CD1c-positive myeloid dendritic cell (primary cell): ENCODE results near the gene DCUN1D3.
"Not testable (repeated sequence)": the region's sequence is repeated elsewhere in the genome, so short reads cannot be mapped to it uniquely, and the experiment has no call there.

Experiments
- DNase-seq: peaks from one replicate; pipeline ENCODE4 v3.0.0-alpha.2; 2016; ENCODE audit errors: extremely low spot score

Gene DCUN1D3

GRCh38 chr16:20864376-20864775 lies 35.8 kb downstream of the DCUN1D3 start:
- not testable (repeated sequence) for DNase-seq

GRCh38 chr16:20862162-20862960 lies 37.8 kb downstream of the DCUN1D3 start:
- no peak for DNase-seq

DNA sequence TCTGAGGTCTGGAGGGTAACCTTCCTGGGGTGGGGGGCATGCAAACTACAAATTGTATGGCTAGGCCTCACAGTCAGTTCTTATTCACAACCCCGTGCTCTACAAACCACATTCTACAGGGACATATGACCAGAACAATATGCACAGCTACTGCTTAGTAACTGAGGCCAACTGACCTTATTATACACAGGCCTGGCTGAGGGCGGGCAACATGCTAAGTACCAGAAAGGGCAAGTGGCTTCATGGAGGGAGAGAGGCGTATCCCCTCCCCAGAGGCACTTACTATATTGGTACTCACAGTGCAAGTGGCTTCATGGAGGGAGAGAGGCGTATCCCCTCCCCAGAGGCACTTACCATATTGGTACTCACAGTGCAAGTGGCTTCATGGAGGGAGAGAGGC lies 39.2 kb downstream of the DCUN1D3 start:
- not testable (repeated sequence) for DNase-seq

- DNase-seq, result no peak
Observed at GRCh38 chr16:20860361-20860760, 39.8 kb downstream of the DCUN1D3 start.

GRCh38 chr16:20859699-20860098 lies 40.5 kb downstream of the DCUN1D3 start:
- no peak for DNase-seq

DNA sequence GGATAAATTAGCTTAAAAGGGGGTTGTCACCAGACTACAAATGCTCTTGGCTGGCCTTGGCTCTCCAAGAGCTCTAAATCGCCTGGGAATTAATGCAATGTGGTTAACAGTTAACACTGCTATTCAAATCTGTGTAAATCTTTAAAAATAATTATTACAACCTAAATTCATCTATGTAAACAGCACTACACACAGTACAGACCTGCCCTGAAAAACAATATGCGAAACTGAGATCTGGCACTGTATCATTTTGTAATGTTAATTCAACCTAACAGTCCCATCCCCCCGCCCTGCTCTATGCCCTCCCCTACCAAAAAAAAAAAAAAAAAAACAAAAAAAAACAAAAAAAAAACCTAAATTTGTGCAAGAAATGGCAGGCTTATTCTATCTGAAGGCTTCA lies 40.9 kb downstream of the DCUN1D3 start:
- no peak for DNase-seq

GRCh38 chr16:20857281-20857680 lies 42.9 kb downstream of the DCUN1D3 start:
- DNase-seq, result no peak

GRCh38 chr16:20854963-20855362 lies 45.2 kb downstream of the DCUN1D3 start:
- no peak for DNase-seq

DNA sequence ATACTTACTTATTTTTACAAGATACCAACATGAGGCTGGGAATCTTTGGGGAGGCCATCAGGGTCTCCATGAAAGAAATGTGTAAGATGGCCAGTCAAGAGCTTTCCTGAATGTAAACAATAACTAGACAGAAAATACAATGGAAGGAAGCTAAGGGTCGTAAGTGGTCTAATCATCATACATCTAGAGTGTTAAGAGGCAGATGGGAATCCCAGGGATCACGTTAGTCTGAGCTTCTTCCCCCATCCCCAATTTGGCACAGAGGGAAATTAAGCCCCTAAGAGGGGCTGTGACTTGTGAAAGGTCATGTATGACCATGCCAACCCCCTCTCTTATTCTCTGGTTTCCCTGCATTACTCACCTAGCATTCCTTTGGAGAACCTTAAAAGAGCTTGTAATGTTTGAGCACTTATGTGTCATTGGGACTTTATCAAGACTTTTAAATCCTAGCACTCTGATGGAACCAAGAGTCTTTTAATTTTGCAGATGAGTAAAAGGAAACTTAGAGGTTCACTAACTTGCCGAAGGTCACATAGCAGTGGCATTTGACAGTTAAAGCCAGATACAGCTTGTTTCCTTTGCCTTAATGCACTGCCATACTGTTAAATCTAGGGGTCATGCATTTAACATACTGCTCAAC lies 46.1 kb downstream of the DCUN1D3 start:
- DNase-seq, result no peak

- no peak for DNase-seq
Observed at GRCh38 chr16:20853143-20853542, 47.0 kb downstream of the DCUN1D3 start.

GRCh38 chr16:20851601-20852000 lies 48.6 kb downstream of the DCUN1D3 start:
- no peak for DNase-seq

GRCh38 chr16:20850981-20851380 lies 49.2 kb downstream of the DCUN1D3 start:
- no peak for DNase-seq

DNA sequence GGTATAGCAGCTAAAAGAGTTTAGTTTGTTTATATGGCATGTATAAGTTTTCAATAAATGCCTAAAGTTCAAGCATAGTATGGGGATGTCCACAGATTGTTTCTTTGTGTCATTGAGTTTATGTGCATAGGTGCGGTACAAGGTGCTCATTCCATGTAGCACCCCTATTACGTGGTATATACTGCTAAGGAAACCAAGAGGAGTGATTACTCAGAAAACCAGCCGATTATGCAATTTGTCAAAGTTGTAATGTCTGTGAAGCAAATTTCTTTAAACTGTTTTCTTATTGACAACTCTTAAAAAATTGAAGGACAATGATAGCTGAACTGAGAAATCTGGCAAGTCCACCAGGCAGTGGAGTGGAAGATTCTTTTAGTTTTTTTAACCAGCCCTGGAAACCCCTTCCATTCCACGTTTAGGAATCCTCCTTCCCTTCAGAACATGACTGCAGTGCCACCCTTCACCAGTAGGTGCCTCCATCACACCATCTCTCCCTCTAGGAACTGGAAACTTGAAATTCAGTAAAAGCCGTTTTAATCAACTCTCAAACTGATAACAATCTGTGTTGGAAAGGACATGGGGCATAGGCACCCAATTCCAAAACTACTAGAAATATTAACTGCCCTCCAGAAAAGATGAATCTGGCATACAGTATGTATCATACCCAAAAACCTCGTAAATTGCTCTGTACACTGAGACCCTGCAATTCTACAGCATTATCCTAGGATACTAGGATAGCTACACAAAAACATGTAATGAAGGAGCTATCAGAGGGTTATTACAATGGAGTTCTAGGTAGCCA lies 50.4 kb downstream of the DCUN1D3 start:
- DNase-seq, result peak; percentile 72

DNA sequence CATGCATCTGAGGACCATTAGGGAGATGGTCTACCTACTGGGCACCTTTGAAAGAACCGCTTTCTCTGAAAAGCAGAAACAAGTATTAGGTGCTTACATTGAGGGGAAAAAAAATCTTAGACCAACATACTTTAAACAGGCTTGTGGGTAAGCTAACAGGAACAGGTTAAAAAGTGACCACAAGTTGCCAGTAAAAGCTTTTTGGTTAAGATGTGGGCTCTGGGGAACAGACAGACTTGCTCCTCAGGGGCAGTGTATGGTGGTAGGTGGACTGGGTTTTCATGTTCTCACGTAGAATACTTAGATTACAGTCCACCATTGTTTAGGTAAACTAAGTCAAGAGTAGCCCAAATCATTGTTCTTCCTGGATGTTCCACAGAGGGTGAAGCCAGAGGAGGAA lies 52.6 kb downstream of the DCUN1D3 start:
- no peak for DNase-seq

DNA sequence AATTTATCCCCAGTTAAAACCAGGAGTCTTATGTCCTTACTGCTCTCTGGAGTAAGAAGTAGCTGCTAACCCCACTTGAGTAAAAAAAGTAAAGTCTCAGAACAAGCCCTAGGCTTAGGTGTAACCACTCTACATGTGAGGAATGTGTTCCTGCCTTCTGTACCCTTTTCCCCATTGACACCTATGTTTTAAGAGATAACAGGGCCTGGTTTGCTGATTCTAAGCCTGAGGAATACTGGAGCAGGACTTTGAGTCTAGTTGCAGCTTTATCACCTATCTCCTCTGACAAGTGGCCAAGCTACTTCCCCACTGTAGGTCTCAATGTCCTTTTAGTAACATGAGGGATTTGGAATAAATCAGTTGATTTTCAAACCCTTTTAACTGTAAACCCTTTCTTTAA lies 53.6 kb downstream of the DCUN1D3 start:
- DNase-seq, result no peak

GRCh38 chr16:20846030-20846429 lies 54.1 kb downstream of the DCUN1D3 start:
- DNase-seq, result no peak

DNA sequence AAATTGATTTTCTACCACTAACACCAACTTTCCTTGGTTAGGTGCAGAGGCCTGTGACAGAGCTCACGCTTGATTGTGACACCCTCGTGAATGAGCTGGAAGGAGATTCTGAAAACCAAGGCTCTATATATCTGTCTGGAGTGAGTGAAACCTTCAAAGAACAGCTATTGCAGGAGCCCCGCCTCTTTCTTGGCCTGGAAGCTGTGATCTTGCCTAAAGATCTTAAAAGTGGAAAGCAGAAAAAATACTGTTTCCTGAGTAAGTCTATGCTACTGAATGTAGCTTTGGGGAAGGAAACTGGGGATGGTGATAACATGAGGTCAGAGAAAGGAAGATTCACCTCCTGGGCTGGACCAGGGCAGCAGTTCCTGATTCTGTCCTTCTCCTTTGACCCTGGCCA lies 55.6 kb downstream of the DCUN1D3 start:
- no peak for DNase-seq

GRCh38 chr16:20844054-20844453 lies 56.1 kb downstream of the DCUN1D3 start:
- DNase-seq, result no peak

- no peak for DNase-seq
Observed at GRCh38 chr16:20839504-20839903, 60.7 kb downstream of the DCUN1D3 start.

- peak; percentile 52 for DNase-seq
Observed at GRCh38 chr16:20838240-20838639, 61.9 kb downstream of the DCUN1D3 start.

GRCh38 chr16:20833086-20833485 lies 67.1 kb downstream of the DCUN1D3 start:
- DNase-seq, result no peak

DNA sequence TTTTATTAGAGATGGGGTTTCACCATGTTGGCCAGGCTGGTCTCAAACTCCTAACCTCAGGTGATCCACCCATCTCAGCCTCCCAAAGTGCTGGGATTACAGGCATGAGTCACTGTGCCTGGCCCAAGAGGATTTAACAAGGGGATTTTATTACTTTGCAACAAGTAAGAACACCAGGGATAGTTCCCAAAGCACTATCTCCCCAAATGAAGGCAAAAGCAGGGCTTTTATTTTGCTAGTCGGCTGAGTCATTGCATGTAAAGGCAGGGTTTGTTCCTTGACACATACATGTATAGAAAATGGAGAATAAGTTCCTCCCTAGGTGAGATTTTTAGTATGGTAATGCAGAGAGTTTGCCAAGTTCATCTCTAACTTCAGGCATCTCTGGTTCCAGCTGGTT lies 69.8 kb downstream of the DCUN1D3 start:
- DNase-seq, result no peak

DNA sequence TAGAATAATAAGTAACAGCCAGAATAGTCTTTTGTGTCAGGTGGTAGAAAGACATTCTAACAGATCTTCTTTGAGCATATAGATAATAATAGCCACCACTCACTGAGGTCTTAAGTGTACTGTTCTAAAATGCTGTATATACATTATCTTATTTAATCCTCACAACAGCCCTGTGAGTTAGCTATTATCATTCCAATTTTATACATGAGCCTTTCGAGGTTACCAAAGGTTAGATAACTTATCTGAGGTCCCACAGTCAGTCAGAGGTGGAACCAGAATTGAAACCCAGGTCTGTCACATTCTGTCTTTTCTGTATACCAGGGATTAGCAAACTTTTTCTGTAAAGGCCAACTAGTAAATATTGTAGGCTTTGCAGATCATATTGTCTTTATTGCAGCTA lies 70.6 kb downstream of the DCUN1D3 start:
- DNase-seq, result no peak
